T-helper 1 cell treated with Interleukin-12 subunit alpha and Interleukin-12 subunit beta and Interleukin-4 antibody, amounts not matched to agents 30 ng/mL and 1 ng/mL, for 36 hours (primary cell): ENCODE results near the gene SREBF2. TPM values are rescaled to one million over a fixed set of nuclear protein-coding genes. Genes with fewer than 3 reads are reported as not detected.

Source experiments
- intact Hi-C: fragments of 100-400 bp; cut with micrococcal nuclease; formaldehyde crosslinking; loops from one replicate; pipeline ENCODE4 v1.15.1; 2024
- total RNA-seq: library from RNA; stranded (reverse); gene quantifications from 2 replicates; pipeline ENCODE4 v1.2.3, GENCODE V29; 2022

The SREBF2 gene
- total RNA-seq, 1 donor from 2014 or later: 160 TPM

- intact Hi-C loops: loop anchor here (1.0 to 10.0 kb wide), 7 partner anchors 14 to 495 kb away; partner anchors contain the start of genes SNU13, TNFRSF13C and TOB2
These were observed 107.3 kb downstream of the SREBF2 start for GRCh38 chr22:41939981-41940831.

DNA sequence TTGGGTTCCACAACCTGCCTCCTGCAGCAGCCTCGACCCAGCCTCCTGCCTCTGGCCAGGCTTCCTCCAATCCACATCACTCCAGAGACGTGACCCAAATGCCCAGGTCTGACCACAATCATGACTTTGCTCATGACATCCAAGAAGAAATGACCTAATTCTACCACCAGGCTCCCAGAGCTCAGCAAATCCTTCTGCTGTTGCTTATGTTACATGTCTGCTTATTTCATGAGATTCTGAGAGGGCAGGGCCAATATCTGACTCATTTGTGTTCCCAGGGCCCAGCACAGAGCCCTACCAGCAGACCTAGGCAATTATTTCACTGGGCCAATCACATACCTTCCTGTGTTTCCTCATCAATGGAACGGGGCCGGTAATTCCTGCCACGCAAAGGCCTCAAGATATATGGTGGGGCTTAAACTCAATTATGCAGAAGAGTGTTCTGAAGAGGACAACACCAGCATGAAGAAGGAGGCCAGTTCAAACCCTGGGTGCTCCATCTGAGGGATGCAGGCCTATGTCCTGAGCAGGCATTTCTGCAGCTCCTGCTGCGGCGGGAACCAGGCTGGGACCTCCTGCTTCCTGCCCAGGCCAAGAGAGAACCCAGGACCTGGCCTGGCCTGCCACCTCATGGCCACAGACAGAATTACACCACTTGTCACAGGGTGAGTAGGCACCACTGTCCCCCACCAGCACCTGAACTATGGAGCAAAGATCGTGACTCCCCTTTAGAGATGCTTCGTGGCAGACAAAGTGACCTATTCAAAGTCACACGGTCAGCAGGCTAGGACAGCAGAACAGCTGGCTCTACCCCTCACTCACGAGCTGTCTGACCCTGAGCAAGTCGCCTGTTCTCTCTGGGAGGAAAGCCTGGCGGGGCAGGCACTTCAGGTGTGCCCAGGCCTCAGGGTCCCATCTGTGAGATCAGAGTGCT is 108.2 kb downstream of the SREBF2 start:
- intact Hi-C loops: loop anchor here (1.0 to 10.0 kb wide), 13 partner anchors 15 to 496 kb away; partner anchors contain the start of genes CCDC134, SNU13, TNFRSF13C and TOB2

DNA sequence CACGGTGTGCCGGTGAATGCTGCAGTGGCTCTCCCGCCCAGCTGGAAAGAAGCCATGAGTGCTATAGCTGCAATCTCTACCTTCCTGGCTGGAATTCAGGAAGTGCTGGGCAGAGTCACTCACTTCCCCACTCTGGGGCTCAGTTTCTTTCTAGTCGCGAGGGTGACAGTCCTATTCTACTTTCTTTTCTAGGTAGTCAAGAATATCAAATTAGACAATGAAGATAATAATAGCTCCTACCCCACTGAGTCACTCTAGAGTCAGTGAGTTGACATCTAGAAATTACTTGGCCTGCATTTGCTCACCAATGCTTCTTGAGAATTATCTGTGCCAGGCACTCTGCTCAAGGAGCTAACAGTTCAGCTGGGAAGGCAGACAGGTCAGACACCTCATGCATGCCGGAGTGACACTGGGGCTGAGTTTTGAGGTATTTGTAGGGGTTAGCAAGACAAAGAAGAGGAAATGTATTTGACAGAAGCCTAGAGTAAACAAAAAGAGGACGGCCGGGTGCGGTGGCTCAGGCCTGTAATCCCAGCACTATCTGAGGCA is 110.8 kb downstream of the SREBF2 start:
- intact Hi-C loops: loop anchor here (10.0 kb wide), 1 partner anchor 499 kb away; the partner anchor contains the start of gene TOB2

DNA sequence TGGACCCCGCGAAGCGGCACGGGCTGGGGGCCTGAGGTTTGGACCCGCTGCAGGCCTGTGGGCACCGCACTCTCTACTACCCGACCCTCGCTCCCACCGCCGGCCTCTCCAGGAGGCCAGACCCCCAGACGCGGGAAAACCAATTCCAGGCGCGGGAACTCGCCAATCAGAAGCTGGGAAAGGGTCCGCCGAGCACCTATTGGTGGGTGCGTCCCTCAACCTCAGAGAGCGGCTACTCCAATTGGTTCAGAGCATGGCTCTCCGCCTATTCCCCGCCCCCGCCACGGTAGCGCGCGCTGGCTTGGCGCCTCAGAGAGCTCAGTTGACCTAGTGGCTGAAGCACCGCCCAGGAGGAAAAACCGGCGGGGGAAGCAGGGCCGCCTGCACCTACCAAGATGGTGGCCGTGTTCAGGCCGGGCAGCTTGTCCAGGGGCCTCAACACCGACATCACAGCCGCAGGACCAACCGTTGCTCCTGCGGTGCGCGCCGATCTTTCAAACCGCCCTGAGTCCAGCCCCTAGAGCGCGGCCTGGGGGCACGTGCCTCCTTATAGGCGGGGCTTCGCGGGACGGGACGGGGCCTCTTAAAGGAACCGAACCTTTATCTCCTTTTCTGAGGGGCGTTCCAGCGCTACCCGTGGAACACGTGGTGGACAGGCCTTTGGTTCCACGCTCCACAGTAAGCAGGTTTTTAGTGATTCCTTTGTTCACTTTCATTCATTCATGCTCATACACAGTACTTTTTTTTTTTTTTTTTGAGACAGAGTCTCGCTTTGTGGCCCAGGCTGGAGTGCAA is 113.9 kb downstream of the SREBF2 start, which contains the start of gene CENPM:
Gene CENPM (minus strand): TSS at position 524 of the 795 bp plus-strand sequence. CDS start 76 bp downstream, at position 448.
- intact Hi-C loops: loop anchor here (1.0 to 10.0 kb wide), 9 partner anchors 10 to 661 kb away; partner anchors contain the start of genes NAGA, NDUFA6, POLR3H and RANGAP1

DNA sequence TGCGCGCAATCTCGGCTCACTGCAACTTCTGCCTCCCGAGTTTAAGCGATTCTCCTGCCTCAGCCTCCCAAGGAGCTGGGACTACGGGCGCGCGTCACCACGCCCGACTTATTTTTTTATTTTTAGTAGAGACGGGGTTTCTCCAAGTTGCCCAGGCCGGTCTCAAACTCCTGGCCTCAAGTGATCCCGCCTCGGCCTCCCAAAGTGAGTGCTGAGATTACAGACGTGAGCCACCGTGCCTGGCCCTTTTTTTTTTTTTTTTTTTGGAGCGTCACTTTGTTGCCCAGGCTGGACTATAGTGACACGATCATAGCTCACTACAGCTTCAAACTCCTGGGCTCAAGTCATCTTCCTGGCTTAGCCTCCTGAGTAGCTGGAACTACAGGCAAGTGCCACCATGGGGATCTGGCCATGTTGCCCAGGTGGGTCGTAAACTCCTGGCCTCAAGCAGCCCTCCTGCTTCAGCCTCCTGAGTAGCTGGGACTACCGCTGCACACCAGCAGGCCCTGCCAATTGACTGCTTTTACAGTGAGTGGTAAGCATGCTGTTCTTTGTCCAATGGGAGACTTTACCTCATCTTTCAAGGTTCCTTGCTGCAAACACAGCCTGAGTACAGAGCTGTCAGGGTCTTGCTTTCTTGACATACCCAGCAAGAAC is 114.6 kb downstream of the SREBF2 start:
- intact Hi-C loops: loop anchor here (1.0 to 10.0 kb wide), 7 partner anchors 10 to 661 kb away; partner anchors contain the start of genes NAGA, POLR3H, RANGAP1 and SMDT1

GRCh38 chr22:41948142-41948541 is 115.2 kb downstream of the SREBF2 start:
- intact Hi-C loops: loop anchor here (10.0 kb wide), 1 partner anchor 503 kb away; the partner anchor contains the start of gene TOB2

DNA sequence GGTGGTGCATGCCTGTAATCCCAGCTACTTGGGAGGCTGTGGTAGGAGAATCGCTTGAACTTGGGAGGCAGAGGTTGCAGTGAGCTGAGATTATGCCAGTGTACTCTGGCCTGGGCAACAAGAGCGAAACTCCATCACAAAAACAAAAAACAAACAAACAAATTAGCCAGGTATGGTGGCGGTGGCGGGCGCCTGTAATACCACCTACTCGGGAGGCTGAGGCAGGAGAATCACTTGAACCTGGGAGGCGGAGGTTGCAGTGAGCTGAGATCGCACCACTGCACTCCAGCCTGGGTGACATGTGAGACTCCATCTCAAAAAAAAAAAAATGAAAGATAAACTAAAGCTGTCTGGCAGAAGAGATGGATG is 116.0 kb downstream of the SREBF2 start:
- intact Hi-C loops: loop anchor here (10.0 kb wide), 1 partner anchor 504 kb away; the partner anchor contains the start of gene TOB2

DNA sequence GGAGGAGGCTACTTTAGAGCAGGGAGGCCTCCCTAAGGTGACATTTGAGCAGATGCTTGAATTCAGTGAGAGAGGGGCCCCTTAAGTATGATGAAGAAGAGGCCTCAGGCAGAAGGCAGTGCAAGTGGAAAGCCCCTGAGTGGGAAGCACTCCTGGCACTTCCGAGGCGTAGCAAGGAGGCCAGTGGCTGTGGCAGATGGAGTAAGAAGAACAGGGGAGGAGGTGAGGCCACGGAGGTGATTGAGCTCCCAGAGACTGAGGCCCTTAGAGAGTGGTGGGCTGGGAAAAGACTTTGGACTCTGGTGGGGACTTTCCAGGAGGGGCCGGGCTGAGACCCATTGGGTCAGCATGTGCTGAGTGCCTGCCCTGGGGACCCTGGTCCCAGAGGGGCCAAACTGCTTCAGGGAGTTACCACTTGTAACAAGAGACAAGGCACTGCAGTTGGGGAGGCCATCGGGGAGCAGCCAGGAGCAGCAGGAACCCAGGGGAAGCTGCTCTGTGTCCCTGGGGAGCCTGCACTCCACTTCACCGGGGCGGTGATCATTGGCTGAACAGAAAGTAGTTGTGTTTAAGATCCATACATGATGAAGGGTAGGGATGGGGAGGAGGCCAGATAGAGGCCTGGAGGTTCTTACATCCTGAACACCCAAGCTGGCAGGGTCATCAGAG is 116.5 kb downstream of the SREBF2 start:
- intact Hi-C loops: loop anchor here (10.0 kb wide), 1 partner anchor 505 kb away; the partner anchor contains the start of gene TOB2

DNA sequence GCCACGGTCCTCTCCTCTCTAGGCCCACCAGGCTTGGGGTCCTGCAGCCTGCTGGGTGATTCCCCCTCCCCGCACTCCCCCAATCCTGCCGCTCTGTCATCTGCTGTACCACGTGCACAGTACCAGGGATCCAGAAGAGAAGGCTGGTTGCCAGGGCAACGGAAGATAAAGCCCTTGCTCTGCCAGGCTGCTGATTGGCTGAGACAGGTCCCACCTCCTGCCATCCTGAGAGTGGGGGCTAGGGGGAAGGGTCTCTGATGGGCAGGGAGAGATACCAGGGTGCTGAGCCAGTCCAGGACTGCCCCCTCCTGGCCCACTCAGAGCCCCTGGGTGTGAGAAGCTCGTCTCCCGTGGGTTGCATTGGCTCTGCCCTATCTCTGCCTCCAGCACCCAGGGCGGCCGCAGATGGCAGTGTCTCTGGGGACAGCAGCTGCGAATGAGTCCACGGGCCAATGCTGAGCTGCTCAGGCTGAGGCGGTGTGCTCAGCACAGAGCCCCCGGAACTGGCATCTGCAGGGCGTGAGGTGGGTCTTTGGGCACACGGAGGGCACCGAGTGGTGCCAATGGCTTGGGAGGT is 119.1 kb downstream of the SREBF2 start, which contains the start of gene SMIM45:
Gene SMIM45 (plus strand): TSS at position 253 of the 577 bp plus-strand sequence.
- intact Hi-C loops: no loop called here

GRCh38 chr22:41952713-41953112 is 119.8 kb downstream of the SREBF2 start:
- intact Hi-C loops: no loop called here

Other genes starting within 250 kb of the SREBF2 start
- 26.3 and 26.7 TPM in 2 replicates for gene PMM1, start 243.3 kb upstream of the SREBF2 start, total RNA-seq
- 60.2 and 60.8 TPM in 2 replicates for gene DESI1, start 212.1 kb upstream of the SREBF2 start, total RNA-seq
- 275 and 279 TPM in 2 replicates for gene XRCC6, start 211.8 kb upstream of the SREBF2 start, total RNA-seq
- gene SNU13, start 144.2 kb upstream of the SREBF2 start, total RNA-seq: 177 and 181 TPM in 2 replicates
- gene MEI1, start 133.6 kb upstream of the SREBF2 start, total RNA-seq: 35.5 and 43.5 TPM in 2 replicates
- 16.4 and 16.5 TPM in 2 replicates for gene CCDC134, start 32.4 kb upstream of the SREBF2 start, total RNA-seq
- 0.90 and 1.2 TPM in 2 replicates for gene SHISA8, start 82.0 kb downstream of the SREBF2 start, total RNA-seq
- 1.1 and 1.7 TPM in 2 replicates for gene TNFRSF13C, start 93.7 kb downstream of the SREBF2 start, total RNA-seq
- 50.5 and 53.5 TPM in 2 replicates for gene CENPM, start 114.0 kb downstream of the SREBF2 start, total RNA-seq
- gene SEPTIN3, start 136.3 kb downstream of the SREBF2 start, total RNA-seq: 7.2 and 8.2 TPM in 2 replicates
- gene WBP2NL, start 165.7 kb downstream of the SREBF2 start, total RNA-seq: 2.9 and 3.5 TPM in 2 replicates
- 44.1 and 44.2 TPM in 2 replicates for gene NAGA, start 237.7 kb downstream of the SREBF2 start, total RNA-seq
- gene PHETA2, start 241.1 kb downstream of the SREBF2 start, total RNA-seq: 4.0 and 4.7 TPM in 2 replicates
- 82.5 and 85.9 TPM in 2 replicates for gene SMDT1, start 246.6 kb downstream of the SREBF2 start, total RNA-seq